ENCODE data around the gene NHSL1.

The NHSL1 gene

DNA sequence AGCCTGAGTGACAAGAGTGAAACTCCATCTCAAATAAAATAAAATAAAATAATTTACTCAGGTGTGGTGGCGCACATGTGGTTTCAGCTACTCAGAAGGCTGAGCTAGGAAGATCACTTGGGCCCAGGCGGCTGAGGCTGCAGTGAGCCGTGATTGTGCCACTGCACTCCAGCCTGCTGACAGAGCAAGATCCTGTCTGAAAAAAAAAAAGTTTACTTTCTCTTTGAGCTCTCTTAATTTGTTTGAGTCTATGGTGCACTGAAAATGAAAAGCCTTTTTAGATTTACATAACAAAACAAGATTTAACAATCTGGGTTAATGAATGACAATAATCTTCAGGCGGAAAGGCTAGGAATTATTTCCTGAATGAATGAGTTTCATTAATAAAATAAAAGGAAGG is 23.3 kb upstream of the NHSL1 start:
- no peak for DNase-seq (ENCODE audit: low read depth, low spot score)

DNA sequence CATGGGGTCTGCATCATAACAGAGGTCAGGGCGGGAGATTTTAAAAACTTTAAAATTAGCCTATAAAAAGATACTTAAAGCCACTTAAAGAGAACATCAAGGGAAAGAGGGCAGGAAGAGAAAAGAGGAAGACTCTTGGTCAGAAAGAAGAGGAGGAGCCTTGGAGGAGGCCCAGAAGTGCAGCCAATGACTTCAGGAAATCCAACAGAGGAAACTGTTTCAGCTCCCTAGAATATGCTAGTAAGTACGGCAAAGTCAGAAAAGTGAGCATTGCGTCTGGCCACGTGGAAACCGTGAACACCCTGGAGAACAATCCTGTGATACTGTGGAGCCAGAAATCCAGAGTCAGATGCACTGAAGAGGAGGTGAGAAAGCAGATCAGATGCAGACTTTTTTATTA is 22.5 kb upstream of the NHSL1 start:
- DNase-seq (ENCODE audit: low read depth, low spot score): no peak

DNA sequence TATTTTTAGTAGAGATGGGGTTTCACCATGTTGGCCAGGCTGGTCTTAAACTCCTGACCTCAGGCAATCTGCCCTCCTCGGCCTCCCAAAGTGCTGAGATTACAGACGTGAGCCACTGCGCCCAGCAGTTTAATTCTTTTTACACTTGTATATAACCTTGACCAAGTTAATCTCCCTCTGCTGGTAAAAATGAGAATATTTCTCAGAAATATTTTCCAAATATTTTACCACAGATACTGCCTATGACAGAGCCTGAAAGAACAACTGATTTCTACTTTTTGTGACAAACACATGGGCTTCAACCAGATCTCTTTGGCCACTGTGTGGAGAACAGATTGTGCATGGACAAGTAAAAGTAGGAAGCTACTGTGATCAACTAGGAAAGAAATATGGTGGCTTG is 21.2 kb upstream of the NHSL1 start:
- DNase-seq (ENCODE audit: low read depth, low spot score): no peak

DNA sequence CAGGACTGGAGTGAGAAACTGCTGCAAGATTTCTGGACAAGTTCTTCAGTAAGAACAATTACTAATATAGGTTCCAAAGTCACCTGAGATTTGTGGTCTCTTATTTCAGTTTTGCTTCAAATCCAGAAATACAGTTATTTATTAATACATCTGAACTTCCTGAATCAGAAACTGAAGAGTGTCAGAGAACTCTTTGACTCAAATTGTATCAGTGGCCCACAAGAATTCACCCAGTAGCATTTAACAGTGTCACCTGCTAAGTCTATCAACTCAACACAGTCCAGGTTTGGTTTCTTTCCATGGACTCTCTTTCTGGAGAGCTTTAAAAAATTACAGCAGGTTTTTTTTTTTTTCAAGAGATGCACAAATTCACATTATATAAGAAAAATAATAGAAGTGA is 18.8 kb upstream of the NHSL1 start:
- DNase-seq (ENCODE audit: low read depth, low spot score): no peak

DNA sequence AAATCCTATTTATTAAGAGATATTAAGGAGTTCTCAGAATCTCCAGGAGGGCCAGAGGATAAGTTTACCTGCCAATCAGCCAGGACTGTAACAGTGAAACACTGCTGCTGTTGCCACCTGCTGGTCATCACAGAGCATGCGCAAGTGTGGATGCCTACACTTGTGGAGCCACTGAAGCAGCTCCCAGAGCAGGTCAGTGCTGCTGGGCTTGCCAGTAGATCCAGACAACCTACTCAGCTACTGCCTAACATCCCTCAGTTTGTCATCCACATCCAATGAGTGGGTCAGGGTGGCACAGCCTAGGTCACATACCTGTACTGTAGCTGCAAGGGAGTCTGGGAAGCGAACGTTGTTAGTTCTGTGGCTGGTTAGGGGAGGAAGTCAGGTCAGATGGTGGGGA is 18.3 kb upstream of the NHSL1 start:
- no peak for DNase-seq (ENCODE audit: low read depth, low spot score)

DNA sequence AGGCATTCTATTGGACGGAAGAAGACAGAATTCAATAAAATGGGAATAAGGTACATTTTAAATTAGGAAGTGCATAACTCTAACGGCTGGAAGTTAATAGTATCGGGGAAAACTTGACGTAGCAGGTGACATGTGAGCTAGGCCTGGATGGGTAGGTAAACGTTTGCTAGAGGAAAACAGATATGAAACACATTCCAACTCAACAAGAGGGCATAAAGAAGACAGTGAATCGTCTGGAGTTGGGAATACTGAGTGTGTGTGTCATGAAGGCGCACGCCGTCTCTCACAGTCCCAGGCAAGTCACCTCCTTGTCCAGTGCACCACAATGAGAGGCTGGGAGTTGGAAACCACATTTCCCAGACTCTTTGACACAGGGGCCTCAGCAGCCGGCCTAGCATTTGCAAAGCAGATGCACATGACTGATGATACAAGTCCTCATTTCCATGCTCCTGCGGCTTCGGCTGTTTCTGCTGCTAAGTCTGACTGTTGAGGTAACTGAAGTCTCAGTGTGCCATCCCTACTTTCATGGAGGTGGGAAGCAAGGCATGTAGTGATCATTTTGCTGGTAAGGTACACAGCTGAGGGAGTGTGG is 16.5 kb upstream of the NHSL1 start:
- no peak for DNase-seq (ENCODE audit: low read depth, low spot score)

DNA sequence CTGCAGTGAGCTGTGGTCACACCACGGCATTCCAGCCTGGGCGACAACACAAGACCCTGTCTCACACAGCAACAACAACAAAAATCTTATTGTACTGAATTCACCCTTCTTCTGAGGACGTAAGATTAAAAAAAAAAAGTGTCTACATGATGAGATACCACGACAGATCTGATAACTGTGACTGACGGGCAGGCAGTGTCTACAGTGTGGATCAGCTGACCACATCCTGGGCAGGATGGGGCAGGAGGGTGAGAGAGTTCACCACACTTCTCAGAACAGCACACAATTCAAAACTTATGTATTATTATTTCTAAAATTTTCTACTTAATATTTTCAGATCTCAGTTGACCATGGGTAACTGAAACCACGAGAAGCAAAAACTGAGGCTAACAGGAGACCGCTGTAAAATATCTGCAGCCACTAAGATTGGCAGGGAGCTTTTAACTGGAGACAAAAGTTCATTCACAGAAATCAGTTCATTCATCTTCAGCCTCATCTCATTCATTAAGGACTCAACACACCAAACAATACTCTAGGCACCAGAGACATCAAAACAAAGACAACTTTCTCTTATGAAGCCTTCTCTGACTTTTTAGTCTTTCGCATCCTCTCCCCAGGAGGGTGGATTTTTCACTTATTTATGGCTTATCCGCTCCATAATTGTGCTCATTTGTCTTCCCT is 15.7 kb upstream of the NHSL1 start:
- no peak for DNase-seq (ENCODE audit: low read depth, low spot score)

DNA sequence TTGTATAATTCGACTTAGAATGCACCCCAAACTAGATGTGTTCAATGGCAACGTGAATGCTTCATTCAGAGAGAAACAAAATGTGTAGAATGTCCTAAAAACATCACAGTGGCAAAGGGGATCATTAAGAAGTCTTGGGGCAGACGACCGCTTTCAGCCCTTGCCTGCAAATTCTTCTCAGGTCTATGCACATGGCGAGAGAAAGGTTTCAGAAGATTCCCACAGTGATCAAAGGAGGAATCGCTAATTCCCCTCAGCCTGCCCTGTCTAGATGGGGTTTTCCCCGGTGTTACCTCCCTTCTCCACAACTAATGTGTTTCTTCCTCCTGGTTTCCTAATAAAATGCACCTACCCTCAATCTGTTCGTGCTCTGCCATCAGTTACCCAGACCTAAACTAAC is 13.3 kb upstream of the NHSL1 start:
- no peak for DNase-seq (ENCODE audit: low read depth, low spot score)

DNA sequence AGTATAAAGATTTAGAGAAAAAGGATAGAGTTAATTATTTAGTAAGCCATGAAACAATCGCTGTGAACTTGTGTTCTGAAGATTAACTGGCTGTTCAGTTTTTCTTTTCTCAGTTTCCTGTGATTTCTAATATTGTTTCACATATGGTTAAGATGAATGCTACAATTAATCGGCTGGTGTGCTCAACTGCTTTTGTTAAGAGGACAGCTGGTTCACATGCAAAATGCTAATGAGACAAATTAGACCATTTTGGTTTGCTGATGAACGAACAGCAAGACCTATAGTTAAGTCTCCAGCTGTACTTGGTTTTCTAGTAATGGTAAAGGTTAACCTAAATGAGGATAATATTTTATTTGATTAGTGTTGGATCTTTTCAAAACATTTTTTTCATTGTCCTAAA is 10.8 kb upstream of the NHSL1 start:
- no peak for DNase-seq (ENCODE audit: low read depth, low spot score)

DNA sequence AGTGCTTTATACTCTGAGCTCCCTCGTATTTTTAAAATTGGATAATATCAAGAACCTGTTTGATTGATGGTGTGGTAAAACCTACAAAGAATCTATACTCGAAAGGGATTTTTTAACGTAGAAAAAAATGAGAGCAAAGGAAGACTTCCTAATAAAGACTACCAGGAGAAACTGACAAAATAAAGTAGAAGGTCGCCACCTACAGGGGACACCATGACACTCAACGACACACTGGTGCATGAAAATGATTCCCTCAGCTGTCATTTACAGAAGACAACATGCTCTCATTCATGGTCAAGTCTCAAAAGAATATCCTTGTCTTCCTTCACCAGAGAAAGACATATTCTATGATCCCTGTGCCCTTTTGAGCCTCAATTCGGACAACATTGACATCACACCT is 10.1 kb upstream of the NHSL1 start:
- DNase-seq (ENCODE audit: low read depth, low spot score): no peak

DNA sequence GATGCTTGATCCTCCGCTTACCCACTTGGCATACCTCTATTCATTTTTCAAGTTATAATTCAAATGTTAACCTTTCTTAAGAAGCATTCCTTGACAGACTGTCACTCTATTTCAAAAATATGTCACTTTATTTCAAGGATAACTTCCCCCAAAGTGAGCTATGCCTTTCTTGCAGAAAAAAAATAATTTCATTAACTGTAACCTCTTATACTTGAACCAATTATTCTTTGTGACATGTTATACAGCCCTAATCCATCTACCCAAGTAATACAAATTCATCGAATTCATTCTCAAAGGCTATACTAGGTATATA is 9.3 kb upstream of the NHSL1 start:
- DNase-seq (ENCODE audit: low read depth, low spot score): no peak

DNA sequence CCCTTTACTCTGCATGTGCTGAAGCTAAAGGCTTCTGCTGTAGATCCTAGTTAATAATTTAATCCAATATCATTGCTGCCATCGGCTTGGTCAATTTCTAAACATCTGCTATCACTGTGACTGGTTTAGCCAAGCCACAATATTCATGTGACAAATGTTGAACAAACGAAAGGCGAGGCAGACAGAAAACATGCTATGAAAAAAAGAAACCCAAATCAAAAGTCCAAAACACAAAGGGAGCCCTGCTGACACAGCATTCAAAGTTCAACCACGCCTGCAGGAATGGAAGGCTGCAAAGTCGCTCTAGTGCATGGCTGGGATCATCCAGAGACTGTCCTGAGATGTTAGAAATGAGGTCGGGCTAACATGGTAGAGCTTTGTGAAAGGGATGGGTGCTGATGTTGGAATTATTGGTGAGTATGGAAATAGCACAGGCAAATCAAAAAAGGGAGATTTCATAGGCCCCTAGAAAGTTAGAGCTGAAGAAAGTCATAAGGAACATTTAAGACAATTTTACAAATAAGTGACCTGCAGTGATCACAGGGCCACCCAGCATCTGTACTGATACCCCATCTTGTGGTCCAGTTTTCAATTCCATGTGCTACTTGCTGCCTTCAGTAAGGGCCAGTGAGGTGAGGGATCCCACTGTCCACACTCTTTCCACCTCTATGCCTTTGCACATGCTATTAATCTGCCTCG is 8.8 kb upstream of the NHSL1 start:
- DNase-seq (ENCODE audit: low read depth, low spot score): no peak

DNA sequence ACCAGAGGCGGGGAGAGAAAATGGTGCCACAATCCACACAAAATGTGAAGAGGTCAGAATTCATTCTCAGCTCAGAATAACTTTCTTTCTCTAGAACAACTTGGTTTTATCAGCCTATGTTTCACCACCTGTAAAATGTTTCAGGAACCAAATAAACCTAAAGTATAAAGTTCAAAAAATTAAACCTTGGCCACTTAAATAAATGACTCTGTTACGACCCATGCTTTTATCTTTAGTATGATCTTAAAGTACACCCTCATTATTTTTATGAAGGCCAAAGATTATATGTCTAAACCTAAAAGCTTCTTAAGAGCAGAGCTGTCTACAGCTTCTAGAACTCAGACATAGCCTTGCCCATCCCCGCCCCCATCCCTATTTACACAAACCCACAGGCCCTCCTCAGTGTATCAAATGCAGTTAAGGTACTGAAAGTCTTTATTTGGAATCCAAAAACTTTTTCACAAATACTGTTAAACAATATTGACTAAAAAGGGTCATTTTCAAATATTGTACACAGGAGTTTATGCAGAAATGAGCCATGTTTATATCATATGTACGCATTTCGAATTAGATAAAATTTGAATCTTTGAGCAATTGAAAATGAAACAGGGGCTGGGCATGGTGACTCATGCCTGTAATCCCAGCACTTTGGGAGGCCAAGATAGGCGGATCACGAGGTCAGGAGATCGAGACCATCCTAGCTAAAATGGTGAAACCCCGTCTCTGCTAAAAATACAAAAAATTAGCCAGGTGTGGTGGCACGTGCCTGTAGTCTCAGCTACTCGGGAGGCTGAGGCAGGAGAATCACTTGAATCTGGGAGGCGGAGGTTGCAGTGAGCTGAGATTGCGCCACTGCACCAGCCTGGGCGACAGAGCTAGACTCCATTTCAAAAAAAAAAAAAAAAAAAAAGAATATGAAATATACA is 5.7 kb upstream of the NHSL1 start:
- DNase-seq (ENCODE audit: low read depth, low spot score): no peak

DNA sequence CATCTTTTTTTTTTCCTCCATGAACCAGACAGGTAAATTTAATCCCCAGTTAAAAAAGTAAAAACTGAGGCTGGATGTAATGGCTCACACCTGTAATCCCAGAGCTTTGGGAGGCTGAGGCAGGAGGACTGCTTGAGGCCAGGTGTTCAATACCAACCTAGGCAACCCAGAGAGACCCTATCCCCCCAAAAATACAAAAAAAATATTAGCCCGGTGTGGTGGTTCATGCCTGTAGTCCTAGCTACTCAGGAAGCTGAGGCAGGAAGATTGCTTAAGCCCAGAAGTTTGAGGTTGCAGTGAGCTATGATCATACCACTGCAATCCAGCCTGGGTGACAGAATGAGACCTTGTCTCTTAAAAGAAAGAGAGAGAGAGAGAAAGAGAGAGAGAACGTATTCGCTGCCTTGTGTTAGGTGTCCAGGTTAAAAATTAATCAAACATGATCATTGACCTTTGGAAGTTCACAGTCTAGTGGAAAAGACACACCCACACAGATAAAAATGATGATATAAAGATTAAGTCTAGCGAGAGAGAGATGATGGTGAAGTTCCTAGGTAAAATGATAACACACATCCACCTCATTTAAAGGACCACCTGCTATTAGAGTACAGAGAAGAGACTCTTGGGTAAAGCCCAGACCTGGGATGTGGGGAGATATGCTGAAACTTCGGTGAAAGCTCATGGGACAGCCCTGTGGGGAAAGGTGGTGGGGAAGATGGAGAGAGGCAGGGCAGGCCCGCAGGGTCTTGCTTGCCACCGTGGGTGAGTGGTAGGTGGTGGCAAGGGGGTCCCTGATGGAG is 4.8 kb upstream of the NHSL1 start:
- DNase-seq (ENCODE audit: low read depth, low spot score): no peak

DNA sequence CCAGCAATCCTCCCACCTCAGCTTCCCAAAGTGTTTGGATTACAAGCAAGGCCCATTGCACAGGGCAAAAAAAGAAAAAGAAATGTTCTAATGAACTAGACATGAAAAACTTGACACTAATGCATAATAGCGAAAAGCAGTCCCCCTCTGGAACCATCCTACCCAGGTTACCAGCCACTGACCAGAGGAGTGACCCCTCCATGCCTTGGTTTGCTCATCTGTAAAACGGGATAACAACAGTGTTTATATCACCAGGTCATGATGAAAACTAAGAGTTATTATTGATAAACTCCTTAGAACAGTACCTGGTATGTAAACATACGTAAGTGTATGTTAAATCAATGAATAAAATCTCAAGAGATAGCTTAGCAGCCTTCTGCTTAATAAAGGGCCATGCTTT is 3.3 kb upstream of the NHSL1 start:
- no peak for DNase-seq (ENCODE audit: low read depth, low spot score)

DNA sequence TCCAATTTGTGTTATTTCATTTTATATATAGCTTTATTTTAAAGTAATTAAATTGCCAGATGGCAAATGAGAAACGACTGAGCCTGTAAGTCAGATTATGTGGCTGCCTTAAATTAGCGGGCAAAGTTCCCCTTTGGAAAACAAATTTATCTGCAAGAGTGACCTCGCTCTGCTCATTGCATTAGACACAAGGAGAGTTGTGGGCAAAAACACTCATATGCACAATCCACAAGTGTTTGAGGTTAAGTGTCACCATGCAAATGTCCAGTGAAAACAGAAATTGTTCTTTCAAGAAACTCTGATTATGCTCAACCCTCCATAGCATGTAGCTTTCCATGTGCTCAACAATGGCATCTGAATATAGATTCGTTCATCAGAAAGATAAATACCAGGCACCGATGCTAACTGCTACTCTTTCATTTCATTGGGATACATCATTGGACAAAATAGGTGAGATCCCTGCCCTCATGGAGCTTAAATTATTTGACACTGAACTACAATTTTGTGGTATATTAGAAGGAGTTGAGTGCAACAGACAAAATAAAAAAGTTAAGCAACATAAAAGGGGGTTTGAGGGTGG is 1.7 kb upstream of the NHSL1 start:
- no peak for DNase-seq (ENCODE audit: low read depth, low spot score)

DNA sequence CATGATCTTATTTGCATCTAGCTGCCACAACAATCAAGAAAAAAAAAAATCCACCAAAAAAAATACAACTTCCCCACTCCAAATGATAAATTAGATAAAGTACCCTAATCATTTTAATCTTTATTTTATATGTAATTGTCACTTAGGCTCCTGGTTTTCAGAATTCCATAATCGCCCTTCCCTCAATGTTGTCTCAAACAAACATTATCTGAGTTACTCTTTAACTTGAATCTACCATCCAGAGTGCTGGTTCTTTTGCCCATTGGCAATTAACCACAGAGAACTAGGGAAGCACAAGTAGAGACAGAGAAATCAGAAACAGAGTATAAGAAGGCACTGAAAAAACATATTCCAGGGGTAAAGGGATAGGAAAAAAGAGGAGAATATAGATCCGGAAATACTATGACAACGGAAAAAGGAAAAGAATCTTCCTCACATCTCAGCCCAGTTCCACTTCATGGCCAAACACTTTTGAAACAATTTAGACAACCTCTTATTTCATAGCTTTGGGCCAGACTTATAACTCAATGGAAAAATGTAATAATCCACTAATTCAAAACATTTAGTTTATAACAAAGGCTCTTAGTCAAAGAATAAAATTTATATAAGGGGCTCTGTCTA is 861 bp upstream of the NHSL1 start:
- DNase-seq (ENCODE audit: low read depth, low spot score): no peak

DNA sequence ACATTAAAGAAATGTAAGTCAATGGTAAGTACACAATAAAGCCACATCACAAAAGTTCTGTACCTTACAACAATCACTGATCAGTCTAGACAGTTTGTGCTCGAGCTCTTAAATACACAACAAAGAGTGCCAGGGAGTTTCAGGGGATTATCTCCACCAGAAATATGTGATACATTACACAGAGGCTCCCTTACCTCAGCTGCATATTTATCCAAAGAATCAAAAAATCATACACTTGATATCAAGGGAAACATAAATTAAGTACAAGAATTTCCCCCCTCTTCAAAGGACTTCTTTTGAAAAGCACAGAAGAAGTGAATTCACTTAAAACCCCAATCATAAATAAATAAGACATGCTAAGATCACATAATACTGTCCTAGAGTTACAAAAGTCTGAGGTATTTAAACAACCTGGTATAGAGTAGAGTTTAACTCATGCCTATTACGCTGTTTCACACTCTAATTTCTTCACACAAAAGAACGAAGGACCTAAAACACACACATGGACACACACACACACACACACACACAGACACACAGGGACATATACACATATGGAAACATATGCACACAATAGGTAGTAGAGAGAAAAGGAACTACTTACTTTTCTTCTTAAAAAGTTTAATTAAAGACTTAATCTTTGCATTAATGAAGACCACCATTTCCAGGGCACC is 528 bp downstream of the NHSL1 start:
- DNase-seq (ENCODE audit: low read depth, low spot score): no peak

DNA sequence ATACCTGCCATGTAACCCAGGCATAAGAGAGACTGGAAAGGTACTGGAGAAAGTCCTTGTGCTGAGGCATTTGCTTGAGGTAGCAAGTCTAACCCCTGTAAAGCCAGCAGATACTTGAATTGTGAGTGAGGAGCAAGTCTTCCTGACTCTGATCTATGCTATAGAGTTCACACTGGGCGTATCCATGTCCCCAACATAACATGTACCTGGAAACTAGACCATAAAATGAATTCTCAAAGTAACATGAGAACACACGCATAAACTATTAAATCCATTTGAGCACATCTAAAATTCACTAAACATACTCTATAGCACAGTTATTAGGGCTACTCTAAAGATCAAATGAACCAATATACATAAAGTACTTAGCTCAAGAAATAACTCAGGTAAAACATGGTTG is 2.0 kb downstream of the NHSL1 start:
- no peak for DNase-seq (ENCODE audit: low read depth, low spot score)

DNA sequence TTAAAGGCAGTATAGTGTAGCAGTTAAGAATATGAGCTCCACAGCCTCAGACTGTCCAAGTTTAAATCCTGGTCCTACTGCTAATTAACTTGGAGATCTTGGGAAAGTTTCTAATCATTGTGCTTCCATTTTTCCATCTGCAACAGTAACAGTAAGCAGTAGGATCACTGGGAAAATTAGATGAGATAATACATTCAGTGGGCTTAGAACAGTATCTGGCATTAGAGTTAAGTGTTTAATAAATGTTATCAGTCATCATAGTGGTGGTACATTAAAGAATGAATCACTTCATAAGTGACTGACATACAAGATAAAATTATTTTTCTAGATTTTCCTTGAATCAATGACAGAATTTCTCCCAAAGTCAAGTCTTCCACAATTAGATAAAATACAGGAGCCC is 5.0 kb downstream of the NHSL1 start:
- DNase-seq (ENCODE audit: low read depth, low spot score): no peak

Data from brain pericyte (primary cell).